Activated CD4-positive, alpha-beta T cell treated with anti-CD3 and anti-CD28 coated beads for 36 hours (primary cell): Measurements from ENCODE around the gene AQP7. TPM values are rescaled to one million over a fixed set of nuclear protein-coding genes. Genes with fewer than 3 reads are reported as not detected.
"Not testable (repeated sequence)": the region's sequence is repeated elsewhere in the genome, so short reads cannot be mapped to it uniquely, and the experiment has no call there.

Experiments
- ATAC-seq: fragments of 200-7000 bp; cut with Tn5 transposase; one replicate; pipeline ENCODE4 v1.10.0; 2021; ENCODE audit warnings: mild to moderate bottlenecking, moderate library complexity
- CTCF ChIA-PET: fragments of 350-600 bp; sonication (Branson Sonifier 250); formaldehyde crosslinking; loops from one replicate; lab custom pipeline; 2021; ENCODE audit warnings: antibody characterized with exemption; lab: Charles Lee
- POLR2A ChIA-PET: fragments of 350-600 bp; sonication (Branson Sonifier 250); formaldehyde crosslinking; loops from one replicate; lab custom pipeline; 2021; ENCODE audit warnings: antibody characterized with exemption, inconsistent platforms; lab: Charles Lee
- DNase-seq: peaks from one replicate; pipeline ENCODE4 v3.0.0-alpha.2; 2020
- H3K27ac Mint-ChIP-seq: one replicate; pipeline ENCODE4 v1.8.0; 2021; ENCODE audit warnings: mixed read lengths
- H3K27me3 Mint-ChIP-seq: one replicate; pipeline ENCODE4 v1.8.0; 2021; ENCODE audit warnings: mixed read lengths
- H3K36me3 Mint-ChIP-seq: one replicate; pipeline ENCODE4 v1.8.0; 2021; ENCODE audit warnings: low read depth, mixed read lengths
- H3K4me1 Mint-ChIP-seq: one replicate; pipeline ENCODE4 v1.8.0; 2021; ENCODE audit warnings: mixed read lengths
- H3K4me3 Mint-ChIP-seq: one replicate; pipeline ENCODE4 v1.8.0; 2021; ENCODE audit warnings: mild to moderate bottlenecking, moderate library complexity, mixed read lengths
- H3K9me3 Mint-ChIP-seq: one replicate; pipeline ENCODE4 v1.8.0; 2021; ENCODE audit warnings: low read depth, mixed read lengths
- intact Hi-C, 2 experiments: fragments of 100-400 bp; cut with DNase I in 1 of 2; cut with micrococcal nuclease in 1 of 2; formaldehyde crosslinking; loops; one replicate each; pipeline versions ENCODE4 v1.14.2 to v1.15.1; 2022 to 2024; cut with DNase I, micrococcal nuclease
- total RNA-seq, 2 experiments: library from RNA; stranded (reverse); gene quantifications; one replicate each; pipeline ENCODE4 v1.2.3, GENCODE V29; 2021

Gene AQP7
- total RNA-seq, 2 experiments from 2014 or later, result not detected

GRCh38 chr9:33383396-33383795 lies 19.0 kb downstream of the AQP7 start:
- H3K4me1 Mint-ChIP-seq, H3K4me3 Mint-ChIP-seq, H3K27ac Mint-ChIP-seq, ATAC-seq, intact Hi-C loops, H3K27me3 Mint-ChIP-seq, H3K36me3 Mint-ChIP-seq, POLR2A ChIA-PET, H3K9me3 Mint-ChIP-seq, DNase-seq: not testable (repeated sequence)
- CTCF ChIA-PET, result interaction anchor here (1.1 kb wide), 1 partner anchor 101 kb away, joined by 4 read pairs; no protein-coding TSS in a partner anchor

- POLR2A ChIA-PET, H3K4me1 Mint-ChIP-seq, intact Hi-C loops: not testable (repeated sequence)
Measured at GRCh38 chr9:33382397-33382796, 20.0 kb downstream of the AQP7 start.

DNA sequence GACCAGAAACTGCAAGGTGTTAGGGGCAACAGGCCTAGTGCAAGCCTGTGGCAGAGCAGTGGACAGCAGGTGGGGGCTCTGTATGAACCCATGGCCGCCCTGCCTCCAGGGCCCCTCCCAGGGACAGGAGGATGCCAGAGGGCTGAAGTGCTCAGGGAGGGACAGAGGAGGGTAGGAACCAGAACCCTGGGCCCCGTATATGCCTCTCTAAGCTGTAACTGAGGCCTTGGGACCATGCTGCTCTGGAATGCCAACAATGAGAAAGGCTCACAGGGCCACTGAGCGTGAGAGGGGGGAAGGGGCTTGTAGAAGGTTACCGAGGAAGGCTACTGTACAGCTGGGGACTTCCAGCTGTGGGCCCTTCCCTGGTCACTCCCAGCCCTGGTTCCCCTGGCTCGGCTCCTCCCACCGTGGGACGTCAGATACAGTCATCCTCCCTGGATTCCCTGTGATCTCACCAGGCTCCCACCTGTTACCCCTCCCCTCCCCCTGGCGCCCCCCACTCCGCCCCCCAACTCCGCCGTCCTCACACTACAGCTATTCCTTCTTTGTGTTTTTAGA lies 21.1 kb downstream of the AQP7 start:
- Mint-ChIP-seq H3K9me3 (no peaks in the 10 kb centered on the region), H3K4me3 (no peak overlapping the region), H3K27me3 (no peaks in the 10 kb centered on the region), H3K36me3 (no peaks in the 10 kb centered on the region), H3K4me1 (no peaks in the 10 kb centered on the region), H3K27ac (no peak overlapping the region)
- ChIA-PET POLR2A (no interaction called here), CTCF (interaction anchor here (1.7 kb wide), 1 partner anchor 30 kb away, joined by 4 read pairs; no protein-coding TSS in a partner anchor)
- ATAC-seq, result no peak
- DNase-seq, result no peak
- intact Hi-C loops, result no loop called here

More at GRCh38 chr9:33382397-33382796, 20.0 kb downstream of the AQP7 start:
- H3K9me3 Mint-ChIP-seq, H3K4me3 Mint-ChIP-seq, DNase-seq, ATAC-seq, CTCF ChIA-PET, H3K27ac Mint-ChIP-seq, H3K36me3 Mint-ChIP-seq, H3K27me3 Mint-ChIP-seq: not testable (repeated sequence)

- POLR2A ChIA-PET, result no interaction called here
- no peaks in the 10 kb centered on the region for H3K36me3 Mint-ChIP-seq
- ATAC-seq, result no peak
- H3K4me3 Mint-ChIP-seq, result no peak overlapping the region
- CTCF ChIA-PET, result interaction anchor here (0.7 to 1.7 kb wide), 3 partner anchors 30 to 73 kb away, joined by 3 to 4 read pairs (median 3); no protein-coding TSS in a partner anchor
- no peaks in the 10 kb centered on the region for H3K9me3 Mint-ChIP-seq
- DNase-seq, result no peak
- H3K4me1 Mint-ChIP-seq, result no peaks in the 10 kb centered on the region
- no peak overlapping the region for H3K27ac Mint-ChIP-seq
- intact Hi-C loops, result no loop called here
- no peaks in the 10 kb centered on the region for H3K27me3 Mint-ChIP-seq
Measured at GRCh38 chr9:33380390-33381094, 21.8 kb downstream of the AQP7 start.

GRCh38 chr9:33379666-33380389 lies 22.5 kb downstream of the AQP7 start:
- H3K27me3 Mint-ChIP-seq, result no peaks in the 10 kb centered on the region
- H3K36me3 Mint-ChIP-seq, result no peaks in the 10 kb centered on the region
- DNase-seq (no peak), ATAC-seq (no peak)
- no peak overlapping the region for H3K4me3 Mint-ChIP-seq
- POLR2A ChIA-PET, result no interaction called here
- H3K4me1 Mint-ChIP-seq, result peaks cover 6% of the 10 kb centered on the region
- H3K9me3 Mint-ChIP-seq, result no peaks in the 10 kb centered on the region
- intact Hi-C loops, result loop anchor here in 1 of 2 experiments (5.0 kb wide), 2 partner anchors 87 to 93 kb away; no protein-coding TSS in a partner anchor
- no peak overlapping the region for H3K27ac Mint-ChIP-seq
- CTCF ChIA-PET, result interaction anchor here (0.7 to 1.7 kb wide), 3 partner anchors 31 to 74 kb away, joined by 3 to 4 read pairs (median 3); no protein-coding TSS in a partner anchor

- intact Hi-C loops, result loop anchor here in 1 of 2 experiments (5.0 kb wide), 2 partner anchors 89 to 91 kb away; no protein-coding TSS in a partner anchor
- ATAC-seq (no peak), DNase-seq (no peak)
- no peak overlapping the region for H3K4me3 Mint-ChIP-seq
- H3K4me1 Mint-ChIP-seq, result peaks cover 7% of the 10 kb centered on the region
- ChIA-PET CTCF (interaction anchor here (0.5 kb wide), 1 partner anchor 139 kb away, joined by 3 read pairs; no protein-coding TSS in a partner anchor), POLR2A (interaction anchor here (0.6 kb wide), 1 partner anchor 119 kb away, joined by 4 read pairs; no protein-coding TSS in a partner anchor)
- H3K36me3 Mint-ChIP-seq, result no peaks in the 10 kb centered on the region
- H3K9me3 Mint-ChIP-seq, result no peaks in the 10 kb centered on the region
- no peaks in the 10 kb centered on the region for H3K27me3 Mint-ChIP-seq
- H3K27ac Mint-ChIP-seq, result no peak overlapping the region
Measured at GRCh38 chr9:33378121-33378795, 24.1 kb downstream of the AQP7 start.

GRCh38 chr9:33377089-33377715 lies 25.2 kb downstream of the AQP7 start:
- ATAC-seq (no peak), DNase-seq (no peak)
- peaks cover 7% of the 10 kb centered on the region for H3K4me1 Mint-ChIP-seq
- no peak overlapping the region for H3K4me3 Mint-ChIP-seq
- no peaks in the 10 kb centered on the region for H3K36me3 Mint-ChIP-seq
- no peak overlapping the region for H3K27ac Mint-ChIP-seq
- ChIA-PET CTCF (interaction anchor here (1.0 to 4.2 kb wide), 2 partner anchors 76 to 91 kb away, joined by 3 to 30 read pairs; no protein-coding TSS in a partner anchor), POLR2A (no interaction called here)
- intact Hi-C loops, result loop anchor here in 1 of 2 experiments (5.0 kb wide), 2 partner anchors 90 kb away; no protein-coding TSS in a partner anchor
- no peaks in the 10 kb centered on the region for H3K27me3 Mint-ChIP-seq
- no peaks in the 10 kb centered on the region for H3K9me3 Mint-ChIP-seq

- H3K27me3 Mint-ChIP-seq, result no peaks in the 10 kb centered on the region
- peaks cover 5% of the 10 kb centered on the region for H3K36me3 Mint-ChIP-seq
- CTCF ChIA-PET, result interaction anchor here (0.7 to 4.2 kb wide), 20 partner anchors 10 to 205 kb away, joined by 3 to 53 read pairs (median 6); partner anchors contain the start of gene NOL6
- DNase-seq (no peak), ATAC-seq (no peak)
- intact Hi-C loops, result loop anchor here (1.0 to 5.0 kb wide), 6 partner anchors 39 to 347 kb away; no protein-coding TSS in a partner anchor
- H3K4me3 Mint-ChIP-seq, result no peak overlapping the region
- peaks cover 7% of the 10 kb centered on the region for H3K4me1 Mint-ChIP-seq
- POLR2A ChIA-PET, result no interaction called here
- H3K27ac Mint-ChIP-seq, result no peak overlapping the region
- H3K9me3 Mint-ChIP-seq, result no peaks in the 10 kb centered on the region
Measured at GRCh38 chr9:33375841-33376321, 26.5 kb downstream of the AQP7 start.

- peaks cover 5% of the 10 kb centered on the region for H3K36me3 Mint-ChIP-seq
- H3K9me3 Mint-ChIP-seq, result no peaks in the 10 kb centered on the region
- ChIA-PET POLR2A (interaction anchor here (0.9 to 1.4 kb wide), 2 partner anchors 91 to 99 kb away, joined by 3 to 5 read pairs; partner anchors contain the start of gene NOL6), CTCF (interaction anchor here (0.6 to 4.2 kb wide), 32 partner anchors 10 to 351 kb away, joined by 3 to 53 read pairs (median 4); partner anchors contain the start of genes AQP3, DNAJA1 and NOL6)
- DNase-seq (no peak), ATAC-seq (peak; percentile 43)
- no peaks in the 10 kb centered on the region for H3K27me3 Mint-ChIP-seq
- intact Hi-C loops, result loop anchor here (1.0 to 5.0 kb wide), 6 partner anchors 40 to 347 kb away; no protein-coding TSS in a partner anchor
- peak overlapping the region; percentile 10 for H3K27ac Mint-ChIP-seq
- H3K4me3 Mint-ChIP-seq, result no peak overlapping the region
- H3K4me1 Mint-ChIP-seq, result peaks cover 7% of the 10 kb centered on the region
Measured at GRCh38 chr9:33375238-33375840, 27.0 kb downstream of the AQP7 start.
